ENCODE data around the gene CIPC. TPM values are rescaled to one million over a fixed set of nuclear protein-coding genes. Genes with fewer than 3 reads are reported as not detected.

Gene CIPC
- total RNA-seq, result 64.1 TPM
- long read RNA-seq, full-length matches to known transcripts, result 116 of 157 reads
- long read RNA-seq, partial matches to known transcripts, result 34 of 157 reads
- long read RNA-seq, other reads (novel, unspliced or antisense), result 7 of 157 reads

- intact Hi-C loops (cut with DNase I), result no loop called here
- ATAC-seq (ENCODE audit: poor library complexity) (peak; percentile 93), DNase-seq (peak; percentile 100)
Measured at GRCh38 chr14:77097700-77098528, at the start of gene CIPC. Gene CIPC (plus strand): TSS chr14:77098258. CDS start chr14:77105709, 7,451 bp downstream.

- ATAC-seq (ENCODE audit: poor library complexity) (peak; percentile 87), DNase-seq (peak; percentile 88)
- intact Hi-C loops (cut with DNase I), result loop anchor here (5.0 kb wide), 1 partner anchor 104 kb away; no protein-coding TSS in a partner anchor
Measured at GRCh38 chr14:77051116-77051515, 46.9 kb upstream of the CIPC start.

- peak; percentile 76 for ATAC-seq (ENCODE audit: poor library complexity)
Measured at GRCh38 chr14:77052281-77053044, 45.6 kb upstream of the CIPC start.

GRCh38 chr14:77053046-77053841, 44.8 kb upstream of the CIPC start:
- peak; percentile 89 for DNase-seq
- ATAC-seq (ENCODE audit: poor library complexity), result peak; percentile 78
- intact Hi-C loops (cut with DNase I), result loop anchor here (1.0 to 5.0 kb wide), 3 partner anchors 25 to 140 kb away; partner anchors contain the start of gene IRF2BPL

More at GRCh38 chr14:77052281-77053044, 45.6 kb upstream of the CIPC start:
- intact Hi-C loops (cut with DNase I), result loop anchor here (1.0 to 5.0 kb wide), 3 partner anchors 24 to 139 kb away; partner anchors contain the start of gene IRF2BPL
- peak; percentile 61 for DNase-seq

GRCh38 chr14:77055306-77055705, 42.8 kb upstream of the CIPC start:
- DNase-seq (no peak), ATAC-seq (ENCODE audit: poor library complexity) (no peak)
- intact Hi-C loops (cut with DNase I), result no loop called here

- intact Hi-C loops (cut with DNase I), result no loop called here
- DNase-seq (no peak), ATAC-seq (ENCODE audit: poor library complexity) (no peak)
Measured at GRCh38 chr14:77055981-77056380, 42.1 kb upstream of the CIPC start.

- ATAC-seq (ENCODE audit: poor library complexity) (no peak), DNase-seq (no peak)
- intact Hi-C loops (cut with DNase I), result no loop called here
Measured at GRCh38 chr14:77058117-77058516, 39.9 kb upstream of the CIPC start.

GRCh38 chr14:77058785-77059184, 39.3 kb upstream of the CIPC start:
- DNase-seq, result no peak
- ATAC-seq (ENCODE audit: poor library complexity), result no peak
- intact Hi-C loops (cut with DNase I), result no loop called here

GRCh38 chr14:77059276-77059915, 38.7 kb upstream of the CIPC start:
- intact Hi-C loops (cut with DNase I), result no loop called here
- ATAC-seq (ENCODE audit: poor library complexity) (peak; percentile 27), DNase-seq (no peak)

GRCh38 chr14:77061630-77062257, 36.3 kb upstream of the CIPC start:
- intact Hi-C loops (cut with DNase I), result no loop called here
- DNase-seq (no peak), ATAC-seq (ENCODE audit: poor library complexity) (no peak)

- ATAC-seq (ENCODE audit: poor library complexity) (no peak), DNase-seq (no peak)
- intact Hi-C loops (cut with DNase I), result no loop called here
Measured at GRCh38 chr14:77062261-77062660, 35.8 kb upstream of the CIPC start.

GRCh38 chr14:77063571-77064171, 34.4 kb upstream of the CIPC start:
- no peak for DNase-seq
- ATAC-seq (ENCODE audit: poor library complexity), result no peak

GRCh38 chr14:77064521-77065178, 33.4 kb upstream of the CIPC start:
- DNase-seq, result no peak
- no peak for ATAC-seq (ENCODE audit: poor library complexity)
- intact Hi-C loops (cut with DNase I), result no loop called here

More at GRCh38 chr14:77063571-77064171, 34.4 kb upstream of the CIPC start:
- intact Hi-C loops (cut with DNase I), result no loop called here

- no peak for ATAC-seq (ENCODE audit: poor library complexity)
- intact Hi-C loops (cut with DNase I), result no loop called here
Measured at GRCh38 chr14:77065851-77066577, 32.0 kb upstream of the CIPC start.

GRCh38 chr14:77066578-77067172, 31.4 kb upstream of the CIPC start:
- DNase-seq, result no peak
- ATAC-seq (ENCODE audit: poor library complexity), result no peak
- intact Hi-C loops (cut with DNase I), result no loop called here

More at GRCh38 chr14:77065851-77066577, 32.0 kb upstream of the CIPC start:
- DNase-seq, result no peak
